ENCODE data around the gene TOMM20L. TPM values are rescaled to one million over a fixed set of nuclear protein-coding genes. Genes with fewer than 3 reads are reported as not detected.
A peak's percentile ranks its signal among the peaks of the same experiment; 100 is the strongest.
"Not testable (repeated sequence)": the region's sequence is repeated elsewhere in the genome, so short reads cannot be mapped to it uniquely, and the experiment has no call there.

The TOMM20L gene
- total RNA-seq, result not detected
- long read RNA-seq, result 0 reads

DNA sequence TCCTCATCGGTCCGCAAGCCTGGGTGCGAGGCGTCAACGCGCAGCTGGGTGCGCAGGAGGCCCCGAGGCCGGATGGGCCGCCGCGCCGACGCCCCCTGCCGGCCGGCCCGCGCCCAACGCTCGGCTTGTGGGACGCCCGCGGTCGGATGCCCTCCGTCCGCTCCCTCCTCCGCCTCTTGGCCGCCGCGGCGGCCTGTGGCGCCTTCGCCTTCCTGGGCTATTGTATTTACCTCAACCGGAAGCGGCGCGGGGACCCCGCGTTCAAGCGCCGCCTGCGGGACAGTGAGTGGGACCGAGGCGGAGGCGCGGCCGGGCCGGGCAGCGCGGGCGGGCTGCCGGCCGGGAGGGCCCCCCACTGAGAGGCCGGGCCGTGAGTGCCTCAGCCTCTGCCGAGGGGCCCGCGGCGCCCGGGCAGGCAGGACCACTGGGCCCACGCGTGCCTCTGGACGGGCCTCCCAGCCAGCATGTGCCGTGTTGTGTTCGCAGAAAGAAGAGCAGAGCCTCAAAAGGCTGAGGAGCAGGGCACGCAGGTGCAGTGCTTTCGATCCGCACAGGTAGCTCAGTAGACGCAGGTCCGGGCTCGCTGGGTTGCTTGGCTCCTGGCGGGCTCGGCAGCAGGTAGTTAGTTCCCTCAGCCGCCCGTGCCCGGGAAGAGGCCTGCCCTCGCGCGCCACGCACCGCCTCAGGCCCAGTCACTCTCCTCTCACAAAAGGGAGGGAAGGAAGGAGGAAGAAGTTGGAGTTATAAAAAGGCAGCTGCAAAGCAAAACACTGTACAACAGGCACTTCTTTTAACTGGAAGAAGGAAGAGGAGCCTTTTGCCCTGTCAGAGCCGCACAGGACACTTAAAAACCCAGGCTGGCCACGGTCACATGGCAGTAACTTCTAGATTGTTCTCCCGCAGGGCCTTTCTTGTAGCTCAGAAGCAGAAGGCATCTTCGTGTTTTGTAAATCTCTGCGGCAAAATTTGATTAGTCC lies at the start of gene TOMM20L:
Gene TOMM20L, plus strand, starts transcription at position 119 of the 977 bp plus-strand sequence. Its CDS starts 28 bp downstream, at position 147.
- TF ChIP-seq, protein P1, sequence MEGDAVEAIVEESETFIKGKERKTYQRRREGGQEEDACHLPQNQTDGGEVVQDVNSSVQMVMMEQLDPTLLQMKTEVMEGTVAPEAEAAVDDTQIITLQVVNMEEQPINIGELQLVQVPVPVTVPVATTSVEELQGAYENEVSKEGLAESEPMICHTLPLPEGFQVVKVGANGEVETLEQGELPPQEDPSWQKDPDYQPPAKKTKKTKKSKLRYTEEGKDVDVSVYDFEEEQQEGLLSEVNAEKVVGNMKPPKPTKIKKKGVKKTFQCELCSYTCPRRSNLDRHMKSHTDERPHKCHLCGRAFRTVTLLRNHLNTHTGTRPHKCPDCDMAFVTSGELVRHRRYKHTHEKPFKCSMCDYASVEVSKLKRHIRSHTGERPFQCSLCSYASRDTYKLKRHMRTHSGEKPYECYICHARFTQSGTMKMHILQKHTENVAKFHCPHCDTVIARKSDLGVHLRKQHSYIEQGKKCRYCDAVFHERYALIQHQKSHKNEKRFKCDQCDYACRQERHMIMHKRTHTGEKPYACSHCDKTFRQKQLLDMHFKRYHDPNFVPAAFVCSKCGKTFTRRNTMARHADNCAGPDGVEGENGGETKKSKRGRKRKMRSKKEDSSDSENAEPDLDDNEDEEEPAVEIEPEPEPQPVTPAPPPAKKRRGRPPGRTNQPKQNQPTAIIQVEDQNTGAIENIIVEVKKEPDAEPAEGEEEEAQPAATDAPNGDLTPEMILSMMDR (IDR thresholded peaks at IDR 0.05), result peak; percentile 92
- no peaks in the 10 kb centered on the region for H3K27me3 ChIP-seq (ENCODE audit: low read depth)
- intact Hi-C loops (cut with DNase I), result no loop called here
- peak within 1 kb of the TSS; percentile 69 for H3K4me3 ChIP-seq
- H3K9me3 ChIP-seq, result no peaks in the 10 kb centered on the region
- no peaks in the 10 kb centered on the region for H3K36me3 ChIP-seq
- ATAC-seq (peak; percentile 97), DNase-seq (peak; percentile 85)
- H3K4me1 ChIP-seq, result peaks cover 14% of the 10 kb centered on the region
- peak within 1 kb of the TSS; percentile 88 for H3K27ac ChIP-seq

DNA sequence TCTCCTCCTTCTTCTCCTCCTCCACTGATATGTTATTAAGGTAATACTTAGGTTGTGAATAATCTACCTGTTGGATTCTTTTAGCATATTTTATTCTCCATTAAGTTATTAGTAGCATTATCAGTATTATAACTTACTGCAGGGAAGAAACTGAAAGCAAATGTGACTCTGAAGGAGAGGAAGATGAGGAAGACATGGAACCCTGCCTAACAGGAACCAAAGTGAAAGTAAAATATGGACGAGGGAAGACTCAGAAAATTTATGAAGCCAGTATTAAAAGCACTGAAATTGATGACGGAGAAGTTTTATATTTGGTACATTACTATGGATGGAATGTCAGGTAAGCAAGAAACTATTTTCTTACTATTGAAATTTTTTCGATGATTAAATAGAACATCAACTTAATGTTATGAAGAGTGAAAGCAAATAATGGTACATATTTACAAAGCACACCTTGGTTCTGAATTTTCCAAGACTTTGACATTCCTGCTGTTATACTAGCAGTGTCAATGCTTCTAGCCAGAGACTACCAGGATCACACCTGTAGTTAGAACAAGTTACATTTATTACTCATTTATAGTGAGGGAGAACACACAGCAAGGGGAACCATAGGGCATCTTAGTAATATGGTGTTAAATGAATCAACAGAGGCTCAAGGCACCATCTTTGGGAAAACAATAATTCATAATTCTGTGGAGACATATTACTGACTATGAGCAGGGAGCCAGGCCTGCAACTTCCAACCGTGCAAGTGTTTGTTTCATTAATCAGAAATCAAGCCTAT lies 42.0 kb upstream of the TOMM20L start:
- TF ChIP-seq, protein P1 (IDR thresholded peaks at IDR 0.05), result no peak
- ATAC-seq (peak in 1 of 2 donors; percentile 70), DNase-seq (no peak)
- intact Hi-C loops (cut with DNase I), result no loop called here
- Histone ChIP-seq H3K9me3 (no peaks in the 10 kb centered on the region), H3K36me3 (peaks cover 67% of the 10 kb centered on the region), H3K27me3 (ENCODE audit: low read depth) (no peaks in the 10 kb centered on the region), H3K4me1 (peaks cover 18% of the 10 kb centered on the region), H3K4me3 (peak overlapping the region; percentile 30), H3K27ac (peak overlapping the region; percentile 48)

DNA sequence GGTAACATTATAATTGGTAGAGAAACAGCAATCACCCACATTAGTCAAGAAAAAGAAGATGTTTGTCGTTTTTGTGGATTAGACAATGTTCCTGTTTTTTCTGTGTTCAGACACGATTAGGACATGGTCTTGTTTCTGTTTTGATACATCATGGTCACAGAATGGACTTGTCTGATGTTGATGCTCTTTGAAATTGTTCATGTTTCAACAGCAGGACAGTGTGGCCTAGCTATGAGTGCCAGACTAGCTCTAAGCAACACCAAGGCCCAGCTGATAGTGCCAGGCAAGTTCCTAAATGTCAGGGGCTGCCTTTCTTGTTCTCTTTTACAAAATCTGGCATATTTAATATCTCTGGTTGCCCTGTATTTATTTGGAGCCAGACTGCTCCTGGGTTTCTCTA lies 40.9 kb upstream of the TOMM20L start:
- intact Hi-C loops (cut with DNase I), result no loop called here
- Histone ChIP-seq H3K27me3 (ENCODE audit: low read depth) (no peaks in the 10 kb centered on the region), H3K4me3 (no peak overlapping the region), H3K27ac (peak overlapping the region; percentile 26), H3K36me3 (peaks cover 67% of the 10 kb centered on the region), H3K4me1 (peaks cover 18% of the 10 kb centered on the region), H3K9me3 (no peaks in the 10 kb centered on the region)
- TF ChIP-seq, protein P1 (IDR thresholded peaks at IDR 0.05), result no peak
- ATAC-seq (peak; percentile 55 to 74), DNase-seq (no peak)

DNA sequence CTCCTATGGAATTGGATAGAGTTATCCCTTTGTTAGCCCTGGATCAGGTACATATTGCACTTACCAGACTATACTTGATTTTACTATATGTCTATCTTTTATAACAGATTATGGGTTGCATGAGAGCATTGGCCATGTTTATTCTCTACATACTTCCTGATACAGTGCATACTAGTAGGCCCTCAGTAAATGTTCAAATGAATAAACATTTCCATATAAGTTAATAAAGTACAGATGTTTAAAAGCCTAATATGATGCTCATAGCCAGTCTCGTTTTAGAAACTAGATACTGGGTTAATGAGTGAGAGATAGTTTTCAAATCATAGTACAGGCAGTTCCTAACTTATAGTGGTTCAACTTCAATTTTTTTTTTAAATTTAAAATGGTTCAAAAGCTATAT lies 39.5 kb upstream of the TOMM20L start:
- no peak overlapping the region for H3K4me3 ChIP-seq
- no peak for DNase-seq
- intact Hi-C loops (cut with DNase I), result no loop called here
- no peak for ATAC-seq
- H3K4me1 ChIP-seq, result peaks cover 18% of the 10 kb centered on the region
- no peaks in the 10 kb centered on the region for H3K27me3 ChIP-seq (ENCODE audit: low read depth)
- H3K9me3 ChIP-seq, result no peaks in the 10 kb centered on the region
- peaks cover 69% of the 10 kb centered on the region for H3K36me3 ChIP-seq
- no peak overlapping the region for H3K27ac ChIP-seq
- TF ChIP-seq, protein P1 (IDR thresholded peaks at IDR 0.05), result no peak

DNA sequence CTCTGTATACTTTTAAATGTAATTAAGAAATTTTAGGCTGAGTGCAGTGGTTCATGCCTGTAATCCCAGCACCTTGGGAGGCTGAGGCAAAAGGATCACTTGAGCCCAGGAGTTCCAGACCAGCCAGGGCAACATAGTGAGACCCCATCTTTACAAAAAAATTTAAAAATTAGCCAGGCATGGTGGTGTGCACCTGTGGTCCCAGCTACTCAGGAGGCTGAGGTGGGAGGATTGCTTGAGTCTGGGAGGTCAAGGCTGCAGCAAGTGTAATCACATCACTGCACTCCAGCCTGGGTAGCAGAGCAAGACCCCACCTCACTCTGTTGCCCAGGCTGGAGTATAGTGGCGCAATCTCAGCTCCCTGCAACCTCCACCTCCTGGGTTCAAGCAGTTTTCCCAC lies 33.5 kb upstream of the TOMM20L start:
- DNase-seq; ATAC-seq; H3K4me1 ChIP-seq; intact Hi-C loops (cut with DNase I); H3K9me3 ChIP-seq; H3K4me3 ChIP-seq; H3K27ac ChIP-seq; H3K27me3 ChIP-seq (ENCODE audit: low read depth): not testable (repeated sequence)
- H3K36me3 ChIP-seq, result peaks cover 89% of the 10 kb centered on the region

All from lower lobe of right lung (tissue), 2 donors.